BJ (cell line): ENCODE data around the gene DDR1. TPM values are rescaled to one million over a fixed set of nuclear protein-coding genes. Genes with fewer than 3 reads are reported as not detected.
"Not testable (repeated sequence)": the region's sequence is repeated elsewhere in the genome, so short reads cannot be mapped to it uniquely, and the experiment has no call there.

Experiments used
- CTCF ChIA-PET: fragments of 350-600 bp; formaldehyde crosslinking; extraction: SDS; loops from one replicate; lab custom pipeline; 2021; ENCODE audit warnings: antibody characterized with exemption, inconsistent platforms; lab: Yijun Ruan, JAX
- POLR2A ChIA-PET: fragments of 300-600 bp; sonication (Branson Sonifier 250); formaldehyde crosslinking; extraction: SDS; loops from one replicate; lab custom pipeline; 2021; ENCODE audit warnings: antibody characterized with exemption; lab: Charles Lee
- DNase-seq: peaks from one replicate; pipeline ENCODE4 v3.0.0-alpha.2; 2011; ENCODE audit warnings: low read depth
- H3K27me3 ChIP-seq: 2 replicates; pipeline ENCODE4 v1.6.0; 2011; ENCODE audit warnings: low read length; ENCODE audit not compliant: control insufficient read depth, insufficient read depth
- H3K36me3 ChIP-seq: 2 replicates; pipeline ENCODE4 v1.5.1; 2011; ENCODE audit warnings: low read length; ENCODE audit not compliant: control insufficient read depth, insufficient read depth
- H3K4me3 ChIP-seq: 2 replicates; pipeline ENCODE4 v1.5.1; 2011; ENCODE audit warnings: low read depth, mild to moderate bottlenecking, control low read depth, low read length
- CTCF ChIP-seq: IDR thresholded peaks from 2 replicates; pipeline ENCODE4 v1.5.1; 2011; ENCODE audit warnings: low read depth, mild to moderate bottlenecking, control low read depth, inconsistent platforms, low read length, moderate library complexity; ENCODE audit not compliant: insufficient read depth
- polyA plus RNA-seq: library from polyadenylated mRNA; depleted of rRNA; stranded (reverse); fragments of >200 nt; gene quantifications from 2 replicates; pipeline ENCODE4 v1.2.3, GENCODE V29; 2011

Gene DDR1
- polyA plus RNA-seq, 1 experiment = 17.0 TPM

GRCh38 chr6:30902709-30903108 is 18.4 kb downstream of the DDR1 start:
- Histone ChIP-seq H3K4me3 (no peak overlapping the region), H3K36me3 (peaks cover 14% of the 10 kb centered on the region), H3K27me3 (no peaks in the 10 kb centered on the region)
- POLR2A ChIA-PET = no interaction called here
- no peak for TF ChIP-seq CTCF
- CTCF ChIA-PET = interaction anchor here (1.2 kb wide), 1 partner anchor 74 kb away, joined by 3 read pairs; no protein-coding TSS in a partner anchor
- no peak for DNase-seq

- POLR2A ChIA-PET = no interaction called here
- CTCF ChIA-PET = interaction anchor here (1.1 kb wide), 1 partner anchor 18 kb away, joined by 3 read pairs; no protein-coding TSS in a partner anchor
- Histone ChIP-seq H3K36me3 (peaks cover 9% of the 10 kb centered on the region), H3K4me3 (no peak overlapping the region), H3K27me3 (no peaks in the 10 kb centered on the region)
- no peak for TF ChIP-seq CTCF
- no peak for DNase-seq
Observed at GRCh38 chr6:30903236-30903635, 18.9 kb downstream of the DDR1 start.

- ChIA-PET CTCF (interaction anchor here (0.9 to 2.9 kb wide), 8 partner anchors 7 to 172 kb away, joined by 3 to 19 read pairs (median 3); partner anchors contain the start of gene VARS2), POLR2A (interaction anchor here (0.6 to 0.7 kb wide), 2 partner anchors 24 to 705 kb away, joined by 3 read pairs; no protein-coding TSS in a partner anchor)
- Histone ChIP-seq H3K36me3 (peaks cover 17% of the 10 kb centered on the region), H3K4me3 (peak overlapping the region; percentile 77)
- DNase-seq, H3K27me3 ChIP-seq: not testable (repeated sequence)
Observed at GRCh38 chr6:30907290-30907757, 23.0 kb downstream of the DDR1 start.

GRCh38 chr6:30907758-30908591 is 23.7 kb downstream of the DDR1 start, which contains the start of gene GTF2H4:
GTF2H4 (plus strand) TSS chr6:30908207.
- POLR2A ChIA-PET = interaction anchor here (0.5 to 0.7 kb wide), 3 partner anchors 25 to 706 kb away, joined by 3 to 4 read pairs (median 3); no protein-coding TSS in a partner anchor
- H3K36me3 ChIP-seq = peaks cover 18% of the 10 kb centered on the region
- H3K27me3 ChIP-seq = no peaks in the 10 kb centered on the region
- CTCF ChIA-PET = interaction anchor here (1.1 to 1.9 kb wide), 4 partner anchors 23 to 171 kb away, joined by 3 to 5 read pairs (median 4); no protein-coding TSS in a partner anchor
- peak within 1 kb of the TSS; percentile 77 for H3K4me3 ChIP-seq
- peak; percentile 94 for DNase-seq
- no peak for TF ChIP-seq CTCF

GRCh38 chr6:30908700-30909099 is 24.4 kb downstream of the DDR1 start:
- DNase-seq = no peak
- ChIA-PET POLR2A (no interaction called here), CTCF (interaction anchor here (1.3 to 12.2 kb wide), 5 partner anchors 24 to 171 kb away, joined by 3 to 194 read pairs (median 5); no protein-coding TSS in a partner anchor)
- H3K27me3 ChIP-seq = no peaks in the 10 kb centered on the region
- TF ChIP-seq CTCF = no peak
- H3K36me3 ChIP-seq = peaks cover 18% of the 10 kb centered on the region
- H3K4me3 ChIP-seq = peak overlapping the region; percentile 77

GRCh38 chr6:30910473-30910872 is 26.2 kb downstream of the DDR1 start:
- DNase-seq, H3K27me3 ChIP-seq, POLR2A ChIA-PET, H3K4me3 ChIP-seq: not testable (repeated sequence)
- peaks cover 18% of the 10 kb centered on the region for H3K36me3 ChIP-seq
- CTCF ChIA-PET = interaction anchor here (1.2 to 12.2 kb wide), 3 partner anchors 166 to 188 kb away, joined by 3 to 194 read pairs (median 7); no protein-coding TSS in a partner anchor
